HG03558 (cell line): ENCODE measurements around the gene GALK2.

Experiments
- ATAC-seq: cut with Tn5 transposase; IDR thresholded peaks from one replicate; pipeline ENCODE4 v1.9.1; 2021; ENCODE audit warnings: moderate number of reproducible peaks; ENCODE audit not compliant: unreplicated experiment; ENCODE audit errors: extremely low read depth

Gene GALK2

DNA sequence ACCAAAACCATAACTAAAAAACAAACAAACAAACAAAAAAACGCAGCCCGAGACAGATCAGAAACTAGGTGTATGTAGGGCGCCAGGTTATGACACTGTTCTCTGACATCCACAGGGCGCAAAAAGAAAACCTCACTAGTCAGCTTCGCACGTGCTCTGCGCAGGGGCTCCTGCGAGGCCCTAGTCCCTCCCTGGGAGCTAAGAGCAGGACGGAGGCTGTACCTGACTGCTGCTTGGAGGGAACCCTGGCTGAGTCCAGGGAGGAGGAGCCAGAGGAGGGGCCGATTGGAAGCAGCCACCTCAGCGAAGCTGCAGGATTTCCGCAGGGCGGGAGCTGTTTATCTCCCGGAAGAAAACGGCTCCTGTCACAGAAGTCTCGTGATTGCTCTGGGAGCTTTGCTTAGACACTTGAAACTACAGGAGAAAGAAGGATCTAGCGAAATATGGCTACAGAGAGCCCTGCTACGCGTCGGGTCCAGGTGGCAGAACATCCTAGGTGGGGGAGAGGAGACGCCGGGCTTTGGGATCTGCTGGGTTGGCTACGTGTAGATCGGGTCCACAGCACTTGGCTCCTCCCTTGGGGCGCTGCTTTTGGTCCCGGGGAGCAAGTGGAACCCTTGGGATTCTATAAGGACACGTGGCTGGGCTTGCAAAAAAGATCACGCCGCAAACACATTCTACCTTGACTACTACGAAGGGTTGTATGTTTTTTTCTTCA, at the start of gene GALK2:
Gene GALK2 (plus strand): TSS at position 368 of the 718 bp plus-strand sequence. CDS start 76 bp downstream, at position 444.
- peak; percentile 85 for ATAC-seq

DNA sequence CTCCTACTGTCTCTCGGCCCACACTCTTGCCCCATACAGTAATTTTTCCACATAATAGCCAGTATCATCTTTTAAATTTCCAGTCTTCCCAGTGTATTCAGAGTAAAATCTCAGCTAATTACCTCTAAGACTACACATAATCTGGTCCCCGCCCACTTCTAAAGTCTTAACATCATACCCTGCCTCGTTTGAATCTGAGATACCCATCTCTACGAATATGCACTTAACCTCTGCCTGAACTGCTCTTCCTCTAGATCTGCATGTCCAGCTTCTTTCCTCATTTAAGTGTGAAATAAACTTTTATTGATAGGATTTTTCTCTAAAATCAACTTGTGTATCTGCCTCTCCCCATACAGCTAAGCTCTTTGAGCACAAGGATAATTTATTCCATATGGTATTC, 49.2 kb upstream of the GALK2 start:
- ATAC-seq: no peak

GRCh38 chr15:49121901-49122300, 48.1 kb upstream of the GALK2 start:
- no peak for ATAC-seq

DNA sequence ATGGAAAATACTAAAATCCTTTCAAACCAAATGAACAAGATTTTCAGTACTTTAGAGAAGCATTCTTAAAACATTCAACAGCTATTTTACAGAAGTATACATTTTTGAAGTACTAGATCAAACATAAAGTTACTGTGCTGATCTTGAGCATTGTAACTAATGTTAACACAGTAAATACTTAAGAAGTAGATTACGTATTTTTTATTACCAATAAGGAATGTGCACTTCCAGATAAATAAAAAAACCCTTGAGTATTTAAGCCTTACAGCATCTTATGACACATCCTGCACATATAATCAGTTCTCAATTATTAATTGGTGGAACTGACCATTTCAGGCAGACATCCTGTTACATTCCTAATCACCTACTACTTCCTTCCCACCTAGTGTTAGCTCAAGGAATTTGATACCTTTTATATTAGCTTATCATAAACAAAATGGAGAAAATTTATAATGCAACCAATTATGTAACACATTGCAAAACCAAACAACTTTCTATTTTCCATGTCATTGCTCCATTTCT, 47.4 kb upstream of the GALK2 start:
- no peak for ATAC-seq

DNA sequence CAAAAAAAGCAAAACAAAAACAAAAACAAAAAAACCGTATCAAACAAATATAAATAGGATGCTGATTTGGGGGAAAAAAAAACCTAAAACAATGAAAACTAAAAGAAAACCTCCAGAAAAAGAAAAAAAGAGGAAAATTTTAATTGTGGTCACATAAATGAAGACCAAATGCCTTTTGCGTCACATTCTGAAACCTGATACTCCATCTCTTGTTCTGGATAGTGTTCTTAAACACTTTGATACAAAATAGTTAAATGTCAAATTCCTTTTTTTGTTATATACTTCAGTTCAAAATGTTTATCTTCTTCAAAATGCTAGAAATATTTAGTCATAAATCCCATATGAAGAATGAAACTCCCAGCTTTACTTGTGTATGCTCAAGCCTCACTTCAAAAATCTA, 45.7 kb upstream of the GALK2 start:
- no peak for ATAC-seq

GRCh38 chr15:49131403-49131802, 38.6 kb upstream of the GALK2 start:
- no peak for ATAC-seq

DNA sequence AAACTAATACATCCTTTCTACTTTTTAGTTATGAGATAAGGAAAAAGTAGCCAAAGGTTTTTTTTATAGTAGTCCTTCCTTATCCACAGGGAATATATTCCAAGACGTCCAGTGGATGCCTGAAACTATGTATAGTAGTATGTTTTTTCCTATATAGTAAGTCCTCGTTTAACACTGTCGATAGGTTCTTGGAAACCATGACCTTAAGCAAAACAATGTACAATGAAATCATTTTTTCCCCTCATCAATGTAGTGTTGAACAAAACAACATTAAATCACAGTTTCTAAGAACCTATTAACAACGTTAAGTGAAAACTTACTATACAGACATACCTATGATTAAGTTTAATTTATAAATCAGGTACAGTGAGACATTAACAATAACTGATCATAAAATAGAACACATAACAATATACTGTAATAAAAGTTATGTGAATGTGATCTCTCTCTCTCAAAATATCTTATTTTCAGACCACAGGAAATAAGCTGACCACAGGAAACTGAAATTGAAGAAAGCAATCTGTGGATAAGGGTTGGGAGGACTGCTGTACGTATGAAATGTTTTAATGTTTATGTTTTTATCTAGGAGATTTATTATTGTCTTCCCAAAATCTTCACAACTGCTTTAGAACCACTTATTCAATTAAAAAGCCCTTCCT, 35.2 kb upstream of the GALK2 start:
- ATAC-seq: no peak

GRCh38 chr15:49135342-49135857, 34.6 kb upstream of the GALK2 start:
- ATAC-seq: no peak

DNA sequence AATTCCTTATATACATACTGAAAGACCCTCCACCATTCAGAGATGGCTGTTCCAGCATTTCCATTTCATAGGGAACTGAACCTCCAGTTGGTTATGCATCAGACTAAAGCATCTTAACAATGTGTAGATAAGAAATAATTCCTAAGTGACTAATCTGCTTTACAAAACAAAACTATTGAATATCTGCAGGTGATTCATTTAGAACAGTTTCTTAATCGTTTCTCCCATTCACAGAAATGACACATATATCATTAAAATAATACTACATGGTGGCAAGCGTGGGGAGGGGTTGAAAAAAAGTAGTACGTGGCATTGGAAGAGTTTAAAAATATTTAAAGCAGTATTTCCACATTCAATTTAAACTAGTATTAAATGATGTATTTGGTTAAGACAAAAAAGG, 34.1 kb upstream of the GALK2 start:
- ATAC-seq: no peak

GRCh38 chr15:49137861-49138260, 32.2 kb upstream of the GALK2 start:
- no peak for ATAC-seq

GRCh38 chr15:49145651-49146609, 24.1 kb upstream of the GALK2 start:
- no peak for ATAC-seq

DNA sequence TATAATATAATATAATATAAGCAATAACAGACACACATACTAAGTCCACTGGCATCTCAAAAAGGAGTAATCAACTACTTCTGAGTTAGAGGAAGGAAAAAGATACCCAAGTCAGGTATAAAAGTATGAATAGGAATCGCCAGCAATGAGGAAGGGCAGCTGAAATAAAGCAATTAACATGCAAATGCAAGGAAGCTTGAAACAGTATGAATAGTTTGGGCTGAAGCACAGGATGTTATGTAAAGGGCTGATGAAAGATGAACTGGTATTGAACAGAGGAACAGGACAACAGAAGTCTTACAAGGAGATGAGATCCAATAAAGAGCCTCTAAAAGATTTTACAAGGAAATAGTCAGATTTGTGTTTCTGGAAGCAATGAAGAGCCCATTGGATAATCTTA, 21.7 kb upstream of the GALK2 start:
- no peak for ATAC-seq

DNA sequence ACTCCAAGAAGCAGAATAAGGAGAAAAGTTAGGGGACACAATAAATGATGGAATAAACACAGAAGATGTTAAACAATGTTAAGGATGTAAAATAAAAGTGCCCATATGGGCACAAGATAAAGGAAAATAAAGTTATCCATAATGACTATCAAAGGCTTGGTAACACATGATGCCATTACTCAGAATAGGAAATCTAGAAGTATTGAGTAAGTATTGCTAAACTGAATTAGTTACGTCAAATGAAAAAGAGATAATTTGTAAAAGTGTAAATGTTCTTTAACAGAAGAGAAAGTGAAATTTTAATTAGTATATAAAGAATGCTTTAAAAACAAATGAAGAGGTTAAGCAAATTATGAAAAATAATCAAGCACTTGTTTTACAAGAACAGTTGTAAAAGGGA, 21.3 kb upstream of the GALK2 start:
- no peak for ATAC-seq

- ATAC-seq: no peak
Observed at GRCh38 chr15:49151831-49152230, 18.2 kb upstream of the GALK2 start.

- no peak for ATAC-seq
Observed at GRCh38 chr15:49152552-49153312, 17.3 kb upstream of the GALK2 start.

GRCh38 chr15:49154359-49154758, 15.7 kb upstream of the GALK2 start:
- ATAC-seq: no peak

- no peak for ATAC-seq
Observed at GRCh38 chr15:49154799-49155109, 15.3 kb upstream of the GALK2 start.

GRCh38 chr15:49155110-49155833, 14.8 kb upstream of the GALK2 start, which contains the start of gene COPS2:
COPS2 (minus strand) TSS chr15:49155599; CDS start chr15:49155578, 21 bp downstream.
- ATAC-seq: peak; percentile 83
